HG03135 (cell line): ENCODE results near the gene CEP131.

Source experiments
- ATAC-seq: cut with Tn5 transposase; IDR thresholded peaks from one replicate; pipeline ENCODE4 v1.9.1; 2021; ENCODE audit warnings: mild to moderate bottlenecking, moderate library complexity; ENCODE audit not compliant: unreplicated experiment

CEP131 gene

GRCh38 chr17:81189670-81190530, 32.9 kb downstream of the CEP131 start:
- ATAC-seq, result no peak

GRCh38 chr17:81189016-81189415, 33.7 kb downstream of the CEP131 start:
- ATAC-seq, result no peak

- ATAC-seq, result no peak
Measured at GRCh38 chr17:81188491-81188840, 34.3 kb downstream of the CEP131 start.

- no peak for ATAC-seq
Measured at GRCh38 chr17:81187586-81188490, 34.9 kb downstream of the CEP131 start.

- ATAC-seq, result no peak
Measured at GRCh38 chr17:81187120-81187519, 35.6 kb downstream of the CEP131 start.

- ATAC-seq, result no peak
Measured at GRCh38 chr17:81186203-81186602, 36.6 kb downstream of the CEP131 start.

- ATAC-seq, result no peak
Measured at GRCh38 chr17:81184555-81184954, 38.2 kb downstream of the CEP131 start.

- no peak for ATAC-seq
Measured at GRCh38 chr17:81183807-81184206, 39.0 kb downstream of the CEP131 start.

- ATAC-seq, result no peak
Measured at GRCh38 chr17:81183316-81183715, 39.4 kb downstream of the CEP131 start.

- no peak for ATAC-seq
Measured at GRCh38 chr17:81182596-81182995, 40.2 kb downstream of the CEP131 start.

- ATAC-seq, result no peak
Measured at GRCh38 chr17:81181811-81182185, 41.0 kb downstream of the CEP131 start.

- no peak for ATAC-seq
Measured at GRCh38 chr17:81180836-81181810, 41.6 kb downstream of the CEP131 start.

- no peak for ATAC-seq
Measured at GRCh38 chr17:81179861-81180260, 42.9 kb downstream of the CEP131 start.

- no peak for ATAC-seq
Measured at GRCh38 chr17:81179220-81179619, 43.5 kb downstream of the CEP131 start.

- ATAC-seq, result no peak
Measured at GRCh38 chr17:81178136-81179091, 44.4 kb downstream of the CEP131 start.

- ATAC-seq, result no peak
Measured at GRCh38 chr17:81176666-81177065, 46.1 kb downstream of the CEP131 start.

- no peak for ATAC-seq
Measured at GRCh38 chr17:81173762-81174155, 49.0 kb downstream of the CEP131 start.

- no peak for ATAC-seq
Measured at GRCh38 chr17:81173052-81173761, 49.6 kb downstream of the CEP131 start.

- no peak for ATAC-seq
Measured at GRCh38 chr17:81171941-81172340, 50.8 kb downstream of the CEP131 start.
